ENCODE results near the gene FBN2. TPM values are rescaled to one million over a fixed set of nuclear protein-coding genes. Genes with fewer than 3 reads are reported as not detected.

FBN2 gene
- total RNA-seq, 4 donors from 2014 or later, result 0.04 to 0.39 (median 0.15) TPM; not detected in 1

DNA sequence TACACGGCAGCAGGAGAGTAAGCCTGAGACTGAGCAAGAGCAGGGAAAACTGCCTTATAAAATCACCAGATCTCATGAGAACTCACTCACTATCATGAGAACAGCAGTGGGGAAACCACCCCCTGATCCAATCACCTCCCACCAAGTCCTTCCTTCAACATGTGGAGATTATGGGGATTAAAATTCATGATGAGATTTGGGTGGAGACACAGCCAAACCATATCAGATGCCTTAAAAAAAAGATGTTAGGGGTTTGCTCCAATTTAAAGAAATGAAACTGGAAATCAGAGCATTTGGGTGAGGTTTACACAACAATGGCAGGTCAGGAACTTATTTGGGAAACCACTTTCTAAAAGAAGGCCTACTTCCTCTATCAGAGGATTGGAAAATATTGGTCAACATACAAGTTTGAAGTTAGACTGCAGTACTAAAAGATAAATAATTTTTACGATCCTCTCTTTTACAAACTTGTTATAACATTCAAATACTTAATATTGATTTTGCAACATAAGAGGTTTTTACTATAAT is 105.1 kb downstream of the FBN2 start:
- no peak for TF ChIP-seq POLR2A (IDR thresholded peaks at IDR 0.05)
- TF ChIP-seq, protein P1, sequence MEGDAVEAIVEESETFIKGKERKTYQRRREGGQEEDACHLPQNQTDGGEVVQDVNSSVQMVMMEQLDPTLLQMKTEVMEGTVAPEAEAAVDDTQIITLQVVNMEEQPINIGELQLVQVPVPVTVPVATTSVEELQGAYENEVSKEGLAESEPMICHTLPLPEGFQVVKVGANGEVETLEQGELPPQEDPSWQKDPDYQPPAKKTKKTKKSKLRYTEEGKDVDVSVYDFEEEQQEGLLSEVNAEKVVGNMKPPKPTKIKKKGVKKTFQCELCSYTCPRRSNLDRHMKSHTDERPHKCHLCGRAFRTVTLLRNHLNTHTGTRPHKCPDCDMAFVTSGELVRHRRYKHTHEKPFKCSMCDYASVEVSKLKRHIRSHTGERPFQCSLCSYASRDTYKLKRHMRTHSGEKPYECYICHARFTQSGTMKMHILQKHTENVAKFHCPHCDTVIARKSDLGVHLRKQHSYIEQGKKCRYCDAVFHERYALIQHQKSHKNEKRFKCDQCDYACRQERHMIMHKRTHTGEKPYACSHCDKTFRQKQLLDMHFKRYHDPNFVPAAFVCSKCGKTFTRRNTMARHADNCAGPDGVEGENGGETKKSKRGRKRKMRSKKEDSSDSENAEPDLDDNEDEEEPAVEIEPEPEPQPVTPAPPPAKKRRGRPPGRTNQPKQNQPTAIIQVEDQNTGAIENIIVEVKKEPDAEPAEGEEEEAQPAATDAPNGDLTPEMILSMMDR (IDR thresholded peaks at IDR 0.05), result no peak
- intact Hi-C loops (cut with DNase I; ENCODE audit: low total_unique reads), result no loop called here
- no peak overlapping the region for H3K4me3 ChIP-seq (ENCODE audit: low read depth, poor library complexity, severe bottlenecking)
- 87 to 89% methylated on average over 2 of the region's 2 CpGs for WGBS, 2 donors
- no peak for DNase-seq (ENCODE audit: low spot score in 2 of 2)

DNA sequence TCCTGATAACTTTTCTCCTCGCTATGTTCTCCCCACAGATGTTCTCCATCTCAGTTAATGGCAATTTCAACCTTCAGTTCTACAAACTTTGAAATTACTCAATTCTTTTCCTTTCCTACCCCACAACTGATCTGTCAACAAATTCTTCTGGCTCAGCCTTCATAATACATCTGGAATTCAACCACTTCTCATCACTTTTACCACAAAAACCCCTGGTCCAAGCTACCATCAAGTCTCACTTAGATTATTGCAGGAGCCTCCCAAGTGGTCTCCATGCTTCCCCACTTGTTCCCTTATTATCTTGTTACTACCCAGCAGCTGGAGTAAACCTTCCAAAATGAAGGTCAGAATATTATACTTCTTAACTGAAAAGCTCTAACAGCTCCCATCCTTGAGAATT is 110.1 kb downstream of the FBN2 start:
- TF ChIP-seq, protein P1 (IDR thresholded peaks at IDR 0.05), result no peak
- TF ChIP-seq POLR2A (IDR thresholded peaks at IDR 0.05), result no peak
- WGBS, 2 donors, result 87 to 97% methylated on average over 1 of the region's 1 CpG
- DNase-seq (ENCODE audit: low spot score in 2 of 2), result no peak
- H3K4me3 ChIP-seq (ENCODE audit: low read depth, poor library complexity, severe bottlenecking), result no peak overlapping the region
- intact Hi-C loops (cut with DNase I; ENCODE audit: low total_unique reads), result no loop called here

DNA sequence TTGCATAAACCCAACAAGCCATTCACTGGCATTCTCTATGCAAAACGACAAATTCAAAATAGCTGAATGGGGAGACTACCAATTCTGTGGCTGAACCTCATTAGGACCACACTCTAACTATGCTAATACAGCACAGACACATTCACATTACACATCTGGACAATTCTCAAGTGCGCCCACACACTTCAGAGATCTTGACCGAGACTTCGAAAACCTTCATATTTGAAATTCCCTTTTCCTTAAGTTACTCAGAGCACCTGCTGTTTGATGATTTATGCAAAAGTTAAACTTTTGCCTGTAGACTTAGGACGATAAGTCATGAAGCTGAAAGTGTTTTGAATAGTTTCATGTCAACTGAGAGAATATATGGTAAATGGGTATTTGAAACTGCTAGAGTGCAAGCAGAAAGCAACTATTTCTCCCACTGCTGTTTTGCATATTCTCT is 111.9 kb downstream of the FBN2 start:
- no peak for DNase-seq (ENCODE audit: low spot score in 2 of 2)
- H3K4me3 ChIP-seq (ENCODE audit: low read depth, poor library complexity, severe bottlenecking), result no peak overlapping the region
- intact Hi-C loops (cut with DNase I; ENCODE audit: low total_unique reads), result no loop called here
- no peak for TF ChIP-seq POLR2A (IDR thresholded peaks at IDR 0.05)
- TF ChIP-seq, protein P1 (IDR thresholded peaks at IDR 0.05), result no peak
- WGBS, 2 donors, result 81 to 82% methylated on average over 5 of the region's 5 CpGs

DNA sequence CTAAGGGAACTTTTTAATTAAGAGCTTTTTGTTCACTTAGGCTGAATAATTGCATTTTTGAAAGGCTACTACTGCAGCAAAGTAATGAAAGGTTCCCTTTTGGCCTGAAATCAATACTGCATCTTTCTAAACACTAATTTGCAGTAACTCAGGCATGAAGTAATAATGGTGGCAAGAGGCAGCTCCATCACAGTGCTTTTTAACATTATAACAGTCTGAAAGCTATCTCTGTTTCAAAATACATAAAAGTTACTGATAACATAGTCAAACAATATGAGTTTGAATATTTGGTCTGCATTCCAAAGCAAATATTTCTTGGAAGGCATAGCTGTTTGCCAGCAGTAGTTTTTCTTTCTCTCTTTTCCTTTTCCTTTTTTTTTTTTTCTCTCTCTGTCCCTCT is 113.4 kb downstream of the FBN2 start:
- intact Hi-C loops (cut with DNase I; ENCODE audit: low total_unique reads), result no loop called here
- DNase-seq (ENCODE audit: low spot score in 2 of 2), result no peak
- no peak overlapping the region for H3K4me3 ChIP-seq (ENCODE audit: low read depth, poor library complexity, severe bottlenecking)
- no peak for TF ChIP-seq POLR2A (IDR thresholded peaks at IDR 0.05)
- TF ChIP-seq, protein P1 (IDR thresholded peaks at IDR 0.05), result no peak

DNA sequence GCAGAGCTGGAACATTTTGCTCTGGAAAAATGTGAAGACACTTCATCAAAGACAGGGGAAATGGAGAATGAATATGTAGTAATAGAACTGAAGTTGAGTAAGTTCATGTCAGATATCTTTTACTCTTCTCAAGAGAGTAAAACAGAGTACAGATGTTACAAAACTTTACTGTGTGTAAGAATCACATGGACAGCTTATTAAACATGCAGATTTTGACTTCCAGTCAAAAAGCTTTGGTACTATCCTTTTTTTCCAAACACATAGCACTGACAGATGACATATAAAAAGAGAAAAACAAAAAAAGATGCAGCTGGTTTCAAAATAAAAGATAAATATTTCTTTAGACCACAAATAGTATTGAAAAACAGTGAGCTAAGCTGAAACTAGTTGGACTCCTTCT is 115.4 kb downstream of the FBN2 start:
- no peak overlapping the region for H3K4me3 ChIP-seq (ENCODE audit: low read depth, poor library complexity, severe bottlenecking)
- intact Hi-C loops (cut with DNase I; ENCODE audit: low total_unique reads), result no loop called here
- no peak for DNase-seq (ENCODE audit: low spot score in 2 of 2)
- TF ChIP-seq POLR2A (IDR thresholded peaks at IDR 0.05), result no peak

DNA sequence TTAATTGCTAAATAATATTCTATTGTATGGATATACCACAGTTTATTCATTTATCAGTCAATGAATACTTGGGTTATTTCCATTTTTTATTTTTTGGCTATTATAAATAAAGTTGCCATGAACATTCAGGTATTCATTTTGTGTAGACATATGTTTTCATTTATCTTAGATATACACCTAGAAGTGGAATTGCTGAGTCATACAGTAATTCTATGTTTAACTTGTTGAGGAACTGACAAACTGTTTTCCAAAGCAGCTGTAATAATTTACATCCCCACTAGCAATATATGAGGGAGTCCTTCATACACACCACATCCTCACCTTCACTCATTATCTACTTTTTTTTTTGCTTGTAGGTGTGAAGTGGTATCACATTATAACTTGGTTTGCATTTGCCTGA is 123.6 kb downstream of the FBN2 start:
- no peak for DNase-seq (ENCODE audit: low spot score in 2 of 2)
- intact Hi-C loops (cut with DNase I; ENCODE audit: low total_unique reads), result no loop called here
- TF ChIP-seq POLR2A (IDR thresholded peaks at IDR 0.05), result no peak
- TF ChIP-seq, protein P1 (IDR thresholded peaks at IDR 0.05), result no peak
- H3K4me3 ChIP-seq (ENCODE audit: low read depth, poor library complexity, severe bottlenecking), result no peak overlapping the region

All from lower leg skin (tissue), 4 donors.